ENCODE results near the gene PAX5. TPM values are rescaled to one million over a fixed set of nuclear protein-coding genes. Genes with fewer than 3 reads are reported as not detected.
"Not testable (repeated sequence)": the region's sequence is repeated elsewhere in the genome, so short reads cannot be mapped to it uniquely, and the experiment has no call there.

The PAX5 gene
- total RNA-seq, 1 donor from 2014 or later, result 1.3 TPM

- Mint-ChIP-seq H3K4me1 (ENCODE audit: unreplicated experiment) (peaks cover 8% of the 10 kb centered on the region), H3K27me3 (ENCODE audit: unreplicated experiment) (peaks cover 14% of the 10 kb centered on the region), H3K27ac (ENCODE audit: unreplicated experiment) (no peak overlapping the region), H3K9me3 (ENCODE audit: unreplicated experiment) (no peaks in the 10 kb centered on the region), H3K4me3 (ENCODE audit: unreplicated experiment) (no peak overlapping the region), H3K36me3 (ENCODE audit: low read depth, unreplicated experiment) (no peaks in the 10 kb centered on the region)
- TF ChIP-seq CTCF (IDR thresholded peaks at IDR 0.05; ENCODE audit: unreplicated experiment), result no peak
- no peak for DNase-seq (ENCODE audit: low spot score)
Measured at GRCh38 chr9:36870960-36871359, 163.1 kb downstream of the PAX5 start.

DNA sequence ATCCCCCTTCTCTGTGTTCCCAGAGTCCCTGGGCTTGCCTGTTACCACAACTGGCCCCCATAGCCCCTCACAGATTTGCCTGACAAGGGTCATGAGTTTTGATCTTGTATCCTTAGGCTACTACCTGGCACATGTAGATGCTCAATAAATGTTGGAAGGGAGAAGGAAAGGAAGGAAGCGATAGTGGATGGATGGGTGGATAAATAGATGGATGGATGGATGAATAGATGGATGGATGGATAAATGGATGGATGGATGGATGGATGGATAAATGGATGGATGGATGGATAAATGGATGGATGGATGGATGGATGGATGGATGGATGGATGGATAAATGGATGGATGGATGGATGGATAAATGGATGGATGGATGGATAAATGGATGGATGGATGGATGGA lies 164.5 kb downstream of the PAX5 start:
- not testable (repeated sequence) for DNase-seq (ENCODE audit: low spot score); H3K4me3 Mint-ChIP-seq (ENCODE audit: unreplicated experiment); H3K27ac Mint-ChIP-seq (ENCODE audit: unreplicated experiment); H3K36me3 Mint-ChIP-seq (ENCODE audit: low read depth, unreplicated experiment); H3K4me1 Mint-ChIP-seq (ENCODE audit: unreplicated experiment); H3K9me3 Mint-ChIP-seq (ENCODE audit: unreplicated experiment)
- peaks cover 14% of the 10 kb centered on the region for H3K27me3 Mint-ChIP-seq (ENCODE audit: unreplicated experiment)

- TF ChIP-seq CTCF (IDR thresholded peaks at IDR 0.05; ENCODE audit: unreplicated experiment), result no peak
Measured at GRCh38 chr9:36868586-36869282, 165.3 kb downstream of the PAX5 start.

DNA sequence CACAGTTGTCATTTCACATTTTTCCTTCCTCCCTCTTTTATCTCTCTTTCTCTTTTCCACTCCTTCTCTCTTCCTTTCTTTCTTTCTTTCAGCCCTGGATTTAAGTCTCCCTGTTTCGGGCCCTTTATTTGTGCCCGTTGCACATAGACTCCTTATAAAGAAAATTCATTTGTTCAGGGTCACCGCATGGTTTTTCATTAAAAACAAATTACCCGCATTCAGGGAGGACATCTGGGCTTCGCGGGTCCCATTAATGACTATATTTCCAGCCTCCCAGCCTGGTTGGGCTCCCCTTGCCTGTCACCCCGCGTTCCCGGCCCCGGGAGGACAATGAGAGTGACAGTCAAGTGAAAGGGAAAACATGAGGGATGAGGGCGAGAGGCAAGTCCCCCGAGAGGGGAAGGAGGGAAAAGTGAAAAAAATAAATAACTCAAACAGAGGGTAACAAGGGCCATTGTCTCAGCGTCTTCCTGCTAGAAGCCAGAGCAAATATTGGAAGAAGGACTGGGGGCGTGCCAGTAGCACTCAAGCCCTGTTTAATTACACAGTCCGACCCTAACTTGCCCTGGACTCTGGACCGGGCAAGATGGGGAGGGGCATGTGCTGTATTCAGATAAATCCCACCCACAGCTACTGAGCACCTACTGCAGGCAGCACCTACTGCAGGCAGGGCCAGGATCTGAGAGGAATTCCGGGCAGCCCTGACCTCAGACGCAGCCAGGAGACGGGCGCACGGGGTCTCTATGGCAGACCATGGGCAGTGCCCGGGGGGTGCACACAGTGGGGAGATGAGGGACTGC lies 166.2 kb downstream of the PAX5 start:
- peaks cover 11% of the 10 kb centered on the region for H3K27me3 Mint-ChIP-seq (ENCODE audit: unreplicated experiment)
- no peak overlapping the region for H3K4me3 Mint-ChIP-seq (ENCODE audit: unreplicated experiment)
- no peak for TF ChIP-seq CTCF (IDR thresholded peaks at IDR 0.05; ENCODE audit: unreplicated experiment)
- H3K36me3 Mint-ChIP-seq (ENCODE audit: low read depth, unreplicated experiment), result no peaks in the 10 kb centered on the region
- DNase-seq (ENCODE audit: low spot score), result no peak
- no peaks in the 10 kb centered on the region for H3K9me3 Mint-ChIP-seq (ENCODE audit: unreplicated experiment)
- no peak overlapping the region for H3K27ac Mint-ChIP-seq (ENCODE audit: unreplicated experiment)
- H3K4me1 Mint-ChIP-seq (ENCODE audit: unreplicated experiment), result peaks cover 8% of the 10 kb centered on the region

More at GRCh38 chr9:36868586-36869282, 165.3 kb downstream of the PAX5 start:
- no peak for DNase-seq (ENCODE audit: low spot score)
- H3K9me3 Mint-ChIP-seq (ENCODE audit: unreplicated experiment), result no peaks in the 10 kb centered on the region
- peaks cover 11% of the 10 kb centered on the region for H3K27me3 Mint-ChIP-seq (ENCODE audit: unreplicated experiment)
- H3K4me3 Mint-ChIP-seq (ENCODE audit: unreplicated experiment), result no peak overlapping the region
- H3K27ac Mint-ChIP-seq (ENCODE audit: unreplicated experiment), result no peak overlapping the region
- no peaks in the 10 kb centered on the region for H3K36me3 Mint-ChIP-seq (ENCODE audit: low read depth, unreplicated experiment)
- peaks cover 8% of the 10 kb centered on the region for H3K4me1 Mint-ChIP-seq (ENCODE audit: unreplicated experiment)

DNA sequence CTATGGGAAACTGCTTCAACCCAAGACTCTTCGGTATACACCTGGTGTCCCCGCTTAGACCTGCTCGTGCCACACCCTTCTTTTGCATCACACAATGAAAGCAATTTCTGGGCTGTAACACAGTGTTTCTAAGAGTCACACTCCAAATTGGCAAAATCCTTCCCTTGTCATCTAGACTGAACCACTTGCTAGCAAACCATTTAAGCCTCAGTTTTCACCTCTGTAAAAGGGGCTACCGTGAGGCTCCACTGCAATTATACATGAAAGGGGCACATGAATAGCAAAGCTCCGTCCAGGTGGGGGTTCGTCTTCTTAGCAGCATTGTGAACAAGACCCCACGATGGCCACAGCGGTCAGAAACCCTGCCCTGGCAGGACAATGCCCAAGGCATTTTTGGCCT lies 166.8 kb downstream of the PAX5 start:
- Mint-ChIP-seq H3K36me3 (ENCODE audit: low read depth, unreplicated experiment) (no peaks in the 10 kb centered on the region), H3K9me3 (ENCODE audit: unreplicated experiment) (no peaks in the 10 kb centered on the region), H3K27me3 (ENCODE audit: unreplicated experiment) (peaks cover 11% of the 10 kb centered on the region), H3K4me1 (ENCODE audit: unreplicated experiment) (peaks cover 8% of the 10 kb centered on the region), H3K27ac (ENCODE audit: unreplicated experiment) (no peak overlapping the region), H3K4me3 (ENCODE audit: unreplicated experiment) (no peak overlapping the region)
- TF ChIP-seq CTCF (IDR thresholded peaks at IDR 0.05; ENCODE audit: unreplicated experiment), result peak; percentile 12
- no peak for DNase-seq (ENCODE audit: low spot score)

Measured in endothelial cell (in vitro differentiated cells).